Heart left ventricle (tissue), 16 donors: ENCODE measurements around the gene KIF3C. TPM values are rescaled to one million over a fixed set of nuclear protein-coding genes. Genes with fewer than 3 reads are reported as not detected.
"Not testable (repeated sequence)": the region's sequence is repeated elsewhere in the genome, so short reads cannot be mapped to it uniquely, and the experiment has no call there.

Source experiments
- ATAC-seq, 4 donors: fragments of 200-7000 bp; cut with Tn5 transposase; one replicate each; pipeline ENCODE4 v1.9.1; 2020 to 2022; ENCODE audit warnings: moderate library complexity in 4 of 4, mild to moderate bottlenecking in 3 of 4, moderate number of reproducible peaks in 1 of 4
- DNase-seq, 5 donors: peaks; one replicate each; pipeline ENCODE4 v3.0.0-alpha.2; 2020
- H3K27ac ChIP-seq, 12 donors: fragments of 200-600 bp; sonication (generic) in 4 of 12; one replicate each; pipeline versions ENCODE4 v1.5.0 to v1.8.0; 2016 to 2022; ENCODE audit warnings: mild to moderate bottlenecking in 2 of 12
- H3K27me3 ChIP-seq, 9 donors: fragments of 200-600 bp; sonication (generic) in 2 of 9; one replicate each; pipeline versions ENCODE4 v1.5.1 to v1.8.0; 2016 to 2022; ENCODE audit warnings: mild to moderate bottlenecking in 3 of 9
- H3K36me3 ChIP-seq, 9 donors: fragments of 200-600 bp; sonication (generic) in 2 of 9; one replicate each; pipeline versions ENCODE4 v1.5.0 to v1.8.0; 2018 to 2022; ENCODE audit warnings: mild to moderate bottlenecking in 2 of 9
- H3K4me1 ChIP-seq, 12 donors: fragments of 200-600 bp; sonication (generic) in 4 of 12; one replicate each; pipeline versions ENCODE4 v1.5.0 to v1.8.0; 2016 to 2022; ENCODE audit warnings: mild to moderate bottlenecking in 3 of 12
- H3K4me3 ChIP-seq, 12 donors: fragments of 200-600 bp; sonication (generic) in 4 of 12; one replicate each; pipeline versions ENCODE4 v1.5.0 to v1.8.0; 2017 to 2022; ENCODE audit warnings: mild to moderate bottlenecking in 9 of 12, moderate library complexity in 4 of 12
- H3K9me3 ChIP-seq, 12 donors: fragments of 200-600 bp; sonication (generic) in 4 of 12; one replicate each; pipeline versions ENCODE4 v1.5.0 to v1.8.0; 2016 to 2022; ENCODE audit warnings: mild to moderate bottlenecking in 1 of 12
- POLR2A ChIP-seq, 2 donors: fragments of 450-650 bp; IDR thresholded peaks; one replicate each; pipeline ENCODE4 v1.6.1; 2017; ENCODE audit warnings: antibody characterized with exemption in 2 of 2, mild to moderate bottlenecking in 2 of 2, moderate library complexity in 2 of 2
- WGBS, 4 donors: extraction: QIAGEN DNeasy Blood & Tissue Kit in 2 of 4; methylation state at CpG; one replicate each; pipeline versions ENCODE4 v1.1.5 to v1.1.7; 2013 to 2018; 5-methylcytosine and 5-hydroxymethylcytosine counted together
- intact Hi-C, 10 donors: fragments of 100-400 bp; cut with DNase I; formaldehyde crosslinking; loops; one replicate each; pipeline versions ENCODE4 v1.11.1 to v1.14.2; 2022
- polyA plus RNA-seq, 2 donors: library from polyadenylated mRNA; stranded (reverse); fragments of 200-250 nt; gene quantifications; one replicate each; pipeline ENCODE4 v1.2.3, GENCODE V29; 2013
- total RNA-seq, 9 donors: library from RNA; depleted of rRNA in 2 of 9; stranded (reverse); fragments of >200 nt in 2 of 9; fragmentation: NEBNext Ultra II Directional in 3 of 9; extraction: Animal tissue kit (Norgen Biotek cat#: 25700) in 3 of 9; gene quantifications; one replicate each; pipeline versions ENCODE4 v1.1.0 to v1.2.4, GENCODE V29; 2016 to 2023
- TF ChIP-seq, protein P1 (sequence below), 12 donors: fragments of 200-600 bp; sonication (generic) in 4 of 12; IDR thresholded peaks; one replicate each; pipeline versions ENCODE4 v1.5.0 to v1.8.0; 2018 to 2022; ENCODE audit warnings: antibody characterized with exemption in 12 of 12, mild to moderate bottlenecking in 5 of 12
- donor health status: ischemic (EF 13 %, LVEDD 7.1; RV severe dilation, severe dysfunction).
- donor health status: healthy with polysubstance abuse.
- donor health status: DM: no; HTN: yes; CAD: no.
- donor health status: DM: no; HTN: no; CAD: no.
- donor health status: ischemic (EF 25% LVEDD 6.9; RV normal size, moderate dysfunction).
- donor health status: ischemic (EF 25% LVEDD 5.7; RV mildly dilated, moderate dysfunction).
- donor health status: healthy.
- donor health status: DM: yes; HTN: yes; CAD: no.
- donor health status: ischemic (EF 35%, LVEDD 5.7; RV mildly dilated, moderate dysfunction).
- donor health status: nonischemic (EF 11% LVEDD 7.7; RV severe dilation, severe dysfunction).
- donor health status: DM: yes; HTN: yes; CAD: no.
- donor health status: PGD.
- donor health status: ischemic (EF 29% LVEDD 5.4; RV normal size, mild dysfunction).
- donor health status: nonischemic (EF 23%, LVEDD 6.1; RV moderate dilation, normal function).

Gene KIF3C
- total and polyA plus RNA-seq, 11 donors, result 0.93 to 8.9 (median 2.3) TPM

DNA sequence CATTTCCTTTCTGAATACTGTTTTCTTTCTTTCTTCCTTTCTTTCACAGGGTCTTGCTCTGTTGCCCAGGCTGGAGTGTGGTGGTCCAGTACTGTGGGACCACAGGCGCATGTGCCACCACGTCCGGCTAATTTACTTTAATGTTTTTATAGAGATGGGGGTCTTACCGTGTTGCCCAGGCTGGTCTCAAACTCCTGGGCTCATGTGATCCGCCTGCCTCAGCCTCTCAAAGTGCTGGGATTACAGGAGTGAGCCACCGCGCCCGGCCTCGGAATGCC is 68.7 kb downstream of the KIF3C start:
- ATAC-seq, H3K27ac ChIP-seq, intact Hi-C loops, H3K27me3 ChIP-seq, H3K4me1 ChIP-seq, H3K9me3 ChIP-seq, DNase-seq, H3K4me3 ChIP-seq, H3K36me3 ChIP-seq: not testable (repeated sequence)
- WGBS, 4 donors, result 86 to 90% (median 88%) methylated on average over 9 of the region's 9 CpGs

DNA sequence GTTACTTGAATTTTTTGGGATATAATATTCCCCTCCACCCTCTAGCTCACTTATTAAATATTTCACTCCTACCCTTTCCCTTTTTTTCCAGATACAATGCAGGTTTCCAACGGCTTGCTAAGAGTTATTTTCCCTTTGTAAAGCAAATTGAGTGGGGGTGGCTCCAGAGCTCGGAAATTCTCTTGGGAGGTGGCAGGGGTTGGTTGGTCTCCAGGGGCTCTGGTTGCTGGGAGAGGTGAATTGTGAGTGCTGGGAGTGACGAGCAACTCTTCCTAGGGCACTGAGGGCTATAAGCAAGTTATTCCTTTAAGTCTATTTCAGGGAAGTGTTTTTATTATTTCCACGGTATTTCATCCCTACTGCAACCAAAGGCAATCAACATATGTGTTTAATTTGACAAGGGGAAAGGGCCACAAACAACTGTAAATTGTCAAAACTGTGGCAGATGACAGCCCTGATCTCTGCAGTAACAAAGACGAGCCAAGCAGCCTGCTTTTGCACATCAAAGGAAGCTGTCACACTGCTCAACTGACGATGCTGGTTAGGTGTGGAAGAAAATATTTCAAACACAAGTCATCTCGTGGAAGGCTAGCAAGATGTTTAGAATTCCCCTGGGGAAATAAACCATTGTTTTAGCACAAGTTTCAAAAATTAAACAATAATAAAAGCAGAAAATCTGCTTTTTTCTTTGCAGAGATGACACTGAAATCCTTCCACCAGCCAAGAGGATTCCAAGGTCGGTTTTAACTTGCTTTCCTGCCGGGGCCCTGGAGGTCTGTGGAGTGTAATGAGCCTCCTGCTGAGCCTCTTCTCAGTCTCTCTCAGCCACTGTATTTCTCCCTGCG is 69.2 kb downstream of the KIF3C start:
- no peaks in the 10 kb centered on the region for H3K9me3 ChIP-seq
- DNase-seq, result no peak
- intact Hi-C loops, result no loop called here
- no peak overlapping the region for H3K4me3 ChIP-seq
- no peaks in the 10 kb centered on the region for H3K4me1 ChIP-seq
- 25 to 36% (median 30%) methylated on average over 10 of the region's 10 CpGs for WGBS, 4 donors
- no peak overlapping the region for H3K27ac ChIP-seq
- ATAC-seq, result no peak
- TF ChIP-seq, protein P1, sequence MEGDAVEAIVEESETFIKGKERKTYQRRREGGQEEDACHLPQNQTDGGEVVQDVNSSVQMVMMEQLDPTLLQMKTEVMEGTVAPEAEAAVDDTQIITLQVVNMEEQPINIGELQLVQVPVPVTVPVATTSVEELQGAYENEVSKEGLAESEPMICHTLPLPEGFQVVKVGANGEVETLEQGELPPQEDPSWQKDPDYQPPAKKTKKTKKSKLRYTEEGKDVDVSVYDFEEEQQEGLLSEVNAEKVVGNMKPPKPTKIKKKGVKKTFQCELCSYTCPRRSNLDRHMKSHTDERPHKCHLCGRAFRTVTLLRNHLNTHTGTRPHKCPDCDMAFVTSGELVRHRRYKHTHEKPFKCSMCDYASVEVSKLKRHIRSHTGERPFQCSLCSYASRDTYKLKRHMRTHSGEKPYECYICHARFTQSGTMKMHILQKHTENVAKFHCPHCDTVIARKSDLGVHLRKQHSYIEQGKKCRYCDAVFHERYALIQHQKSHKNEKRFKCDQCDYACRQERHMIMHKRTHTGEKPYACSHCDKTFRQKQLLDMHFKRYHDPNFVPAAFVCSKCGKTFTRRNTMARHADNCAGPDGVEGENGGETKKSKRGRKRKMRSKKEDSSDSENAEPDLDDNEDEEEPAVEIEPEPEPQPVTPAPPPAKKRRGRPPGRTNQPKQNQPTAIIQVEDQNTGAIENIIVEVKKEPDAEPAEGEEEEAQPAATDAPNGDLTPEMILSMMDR (IDR thresholded peaks at IDR 0.05), result no peak
- no peak for TF ChIP-seq POLR2A (IDR thresholded peaks at IDR 0.05)
- no peaks in the 10 kb centered on the region for H3K36me3 ChIP-seq
- peaks cover 0 to 3% (median 0%) of the 10 kb centered on the region in 9 donors for H3K27me3 ChIP-seq

DNA sequence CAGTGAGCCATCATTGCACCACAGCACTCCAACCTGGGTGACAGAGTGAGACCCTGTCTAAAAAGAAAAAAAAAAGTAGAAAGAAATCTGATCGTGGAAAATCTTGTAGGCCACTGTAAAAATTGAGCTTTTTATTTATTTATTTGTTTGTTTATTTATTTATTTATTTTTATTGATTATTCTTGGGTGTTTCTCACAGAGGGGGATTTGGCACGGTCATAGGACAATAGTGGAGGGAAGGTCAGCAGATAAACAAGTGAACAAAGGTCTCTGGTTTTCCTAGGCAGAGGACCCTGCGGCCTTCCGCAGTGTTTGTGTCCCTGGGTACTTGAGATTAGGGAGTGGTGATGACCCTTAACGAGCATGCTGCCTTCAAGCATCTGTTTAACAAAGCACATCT is 72.7 kb downstream of the KIF3C start:
- H3K9me3 ChIP-seq, DNase-seq, H3K27ac ChIP-seq, H3K36me3 ChIP-seq, H3K4me1 ChIP-seq, ATAC-seq, H3K27me3 ChIP-seq, intact Hi-C loops, H3K4me3 ChIP-seq: not testable (repeated sequence)
- WGBS, 4 donors, result 69 to 78% (median 73%) methylated on average over 5 of the region's 5 CpGs

DNA sequence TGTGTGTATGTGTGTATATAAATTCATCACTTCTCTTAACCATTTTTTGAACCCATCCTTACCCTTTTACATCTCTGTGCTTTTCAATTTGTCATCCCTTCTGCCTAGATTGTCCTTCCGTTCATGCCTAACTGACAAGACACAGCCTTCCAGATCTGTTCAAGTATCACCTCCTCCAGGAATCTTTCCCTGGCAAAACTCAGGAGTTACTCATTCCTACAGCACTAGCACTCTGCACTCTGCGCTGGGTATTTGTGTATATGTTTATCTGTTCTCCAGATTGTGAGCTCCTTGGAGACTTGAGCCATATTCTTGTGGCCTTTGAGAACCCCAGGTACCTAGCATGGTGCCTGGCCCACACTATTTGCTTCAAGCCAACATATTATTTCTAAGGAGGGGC is 77.2 kb downstream of the KIF3C start:
- intact Hi-C loops, result no loop called here

DNA sequence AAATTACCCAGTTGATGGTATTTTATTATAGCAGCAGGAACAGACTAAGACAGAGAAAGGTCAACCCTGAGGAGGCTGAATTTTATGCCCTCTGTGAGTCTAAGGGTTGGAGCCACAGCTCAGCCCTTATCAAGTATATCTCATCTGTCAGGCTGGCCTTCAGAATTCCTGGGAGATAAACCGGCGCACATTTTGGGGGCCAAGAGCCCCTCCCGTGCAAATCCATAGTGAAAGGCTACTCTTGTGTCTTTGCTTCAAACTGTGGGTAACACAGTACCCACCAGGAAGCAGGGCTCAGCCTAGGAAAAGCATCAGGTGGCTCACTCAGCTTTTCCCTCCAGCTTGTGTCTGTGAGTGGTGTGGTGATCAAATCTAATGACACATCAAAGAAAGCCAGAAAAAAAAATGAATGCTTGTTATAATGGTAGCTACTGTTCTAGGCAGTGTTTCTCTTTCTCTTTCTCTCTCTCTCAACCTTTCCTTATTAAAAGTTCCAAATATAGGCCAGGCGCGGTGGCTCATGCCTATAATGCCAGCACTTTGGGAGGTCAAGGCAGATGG is 79.0 kb downstream of the KIF3C start:
- no peaks in the 10 kb centered on the region for H3K27me3 ChIP-seq
- DNase-seq (no peak), ATAC-seq (no peak)
- H3K36me3 ChIP-seq, result no peaks in the 10 kb centered on the region
- no peak overlapping the region for H3K4me3 ChIP-seq
- H3K9me3 ChIP-seq, result no peaks in the 10 kb centered on the region
- 61 to 74% (median 71%) methylated on average over 5 of the region's 5 CpGs for WGBS, 4 donors
- TF ChIP-seq, protein P1 (IDR thresholded peaks at IDR 0.05), result no peak
- intact Hi-C loops, result no loop called here
- H3K4me1 ChIP-seq, result no peaks in the 10 kb centered on the region
- no peak overlapping the region for H3K27ac ChIP-seq

More for the DNA sequence above, 77.2 kb downstream of the KIF3C start:
- DNase-seq (no peak), ATAC-seq (no peak)
- Histone ChIP-seq H3K4me1 (no peaks in the 10 kb centered on the region), H3K9me3 (no peaks in the 10 kb centered on the region), H3K27me3 (no peaks in the 10 kb centered on the region), H3K4me3 (no peak overlapping the region), H3K27ac (no peak overlapping the region), H3K36me3 (no peaks in the 10 kb centered on the region)
- TF ChIP-seq POLR2A (IDR thresholded peaks at IDR 0.05), result no peak
- WGBS, 4 donors, result 69 to 90% (median 78%) methylated on average over 2 of the region's 2 CpGs
